Thoracic aorta (tissue), 2 donors: ENCODE results near the gene ACVR1B. TPM values are rescaled to one million over a fixed set of nuclear protein-coding genes. Genes with fewer than 3 reads are reported as not detected.

Experiments
- ATAC-seq: fragments of 150-250 bp; one replicate; pipeline ENCODE4 v1.8.0; 2017; ENCODE audit warnings: low read depth; ENCODE audit not compliant: insufficient number of reproducible peaks, low FRiP score
- DNase-seq: peaks from one replicate; pipeline ENCODE4 v3.0.0-alpha.2; 2020; ENCODE audit warnings: low spot score
- H3K27ac ChIP-seq, 2 donors: fragments of 200-600 bp; sonication (generic); 1 replicate in 1 of 2; 2 replicates in 1 of 2; pipeline ENCODE4 v1.5.1; 2016; ENCODE audit warnings: mild to moderate bottlenecking in 2 of 2, moderate library complexity in 2 of 2
- H3K27me3 ChIP-seq: fragments of 200-600 bp; sonication (generic); replicated peaks from 2 replicates; pipeline ENCODE4 v1.6.0; 2016; ENCODE audit warnings: mild to moderate bottlenecking; ENCODE audit not compliant: insufficient read depth
- H3K36me3 ChIP-seq: fragments of 200-600 bp; sonication (generic); one replicate; pipeline ENCODE4 v1.5.1; 2016
- H3K4me1 ChIP-seq, 2 donors: fragments of 200-600 bp; sonication (generic); 1 replicate in 1 of 2; 2 replicates in 1 of 2; pipeline versions ENCODE4 v1.5.1 to v1.6.0; 2016; ENCODE audit warnings: low read depth in 2 of 2, mild to moderate bottlenecking in 1 of 2; ENCODE audit not compliant: control insufficient read depth in 1 of 2
- H3K4me3 ChIP-seq: fragments of 200-600 bp; sonication (generic); 2 replicates; pipeline ENCODE4 v1.5.1; 2016; ENCODE audit warnings: mild to moderate bottlenecking
- H3K9me3 ChIP-seq: fragments of 200-600 bp; sonication (generic); 2 replicates; pipeline ENCODE4 v1.5.1; 2016
- total RNA-seq, 2 donors: library from RNA; depleted of rRNA; stranded (reverse); fragments of >200 nt; gene quantifications; one replicate each; pipeline versions ENCODE4 v1.1.0 to v1.2.3, GENCODE V29; 2016
- TF ChIP-seq, protein P1 (sequence below): fragments of 200-600 bp; sonication (generic); IDR thresholded peaks from one replicate; pipeline ENCODE4 v1.5.1; 2019; ENCODE audit warnings: antibody characterized with exemption

Gene ACVR1B
- total RNA-seq, 2 donors from 2014 or later: 9.9 to 24.4 TPM

DNA sequence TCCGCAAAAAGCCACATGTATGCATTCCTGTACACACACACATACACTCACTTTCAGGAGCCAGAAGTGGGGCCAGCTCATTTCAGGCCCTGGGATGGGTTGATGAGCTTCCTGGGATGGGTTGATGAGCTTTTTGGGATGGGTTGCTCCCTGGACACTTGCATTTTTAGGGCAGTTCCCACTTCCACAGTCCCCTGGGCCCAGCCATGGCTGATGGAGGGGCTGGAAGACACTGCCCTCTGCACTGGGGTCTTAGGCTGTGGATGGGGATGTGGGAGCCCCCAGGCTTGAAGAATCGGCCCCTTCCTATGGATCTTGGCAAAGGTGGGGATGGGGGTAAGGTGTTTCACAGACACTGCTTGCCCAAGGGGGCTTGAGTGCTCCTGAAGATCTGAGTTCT, 31.5 kb upstream of the ACVR1B start:
- TF ChIP-seq, protein P1, sequence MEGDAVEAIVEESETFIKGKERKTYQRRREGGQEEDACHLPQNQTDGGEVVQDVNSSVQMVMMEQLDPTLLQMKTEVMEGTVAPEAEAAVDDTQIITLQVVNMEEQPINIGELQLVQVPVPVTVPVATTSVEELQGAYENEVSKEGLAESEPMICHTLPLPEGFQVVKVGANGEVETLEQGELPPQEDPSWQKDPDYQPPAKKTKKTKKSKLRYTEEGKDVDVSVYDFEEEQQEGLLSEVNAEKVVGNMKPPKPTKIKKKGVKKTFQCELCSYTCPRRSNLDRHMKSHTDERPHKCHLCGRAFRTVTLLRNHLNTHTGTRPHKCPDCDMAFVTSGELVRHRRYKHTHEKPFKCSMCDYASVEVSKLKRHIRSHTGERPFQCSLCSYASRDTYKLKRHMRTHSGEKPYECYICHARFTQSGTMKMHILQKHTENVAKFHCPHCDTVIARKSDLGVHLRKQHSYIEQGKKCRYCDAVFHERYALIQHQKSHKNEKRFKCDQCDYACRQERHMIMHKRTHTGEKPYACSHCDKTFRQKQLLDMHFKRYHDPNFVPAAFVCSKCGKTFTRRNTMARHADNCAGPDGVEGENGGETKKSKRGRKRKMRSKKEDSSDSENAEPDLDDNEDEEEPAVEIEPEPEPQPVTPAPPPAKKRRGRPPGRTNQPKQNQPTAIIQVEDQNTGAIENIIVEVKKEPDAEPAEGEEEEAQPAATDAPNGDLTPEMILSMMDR: no peak
- no peaks in the 10 kb centered on the region for H3K27me3 ChIP-seq
- H3K9me3 ChIP-seq: no peaks in the 10 kb centered on the region
- no peaks in the 10 kb centered on the region for H3K36me3 ChIP-seq
- no peak overlapping the region for H3K27ac ChIP-seq
- ATAC-seq (no peak), DNase-seq (no peak)
- H3K4me3 ChIP-seq: no peak overlapping the region
- no peaks in the 10 kb centered on the region for H3K4me1 ChIP-seq

DNA sequence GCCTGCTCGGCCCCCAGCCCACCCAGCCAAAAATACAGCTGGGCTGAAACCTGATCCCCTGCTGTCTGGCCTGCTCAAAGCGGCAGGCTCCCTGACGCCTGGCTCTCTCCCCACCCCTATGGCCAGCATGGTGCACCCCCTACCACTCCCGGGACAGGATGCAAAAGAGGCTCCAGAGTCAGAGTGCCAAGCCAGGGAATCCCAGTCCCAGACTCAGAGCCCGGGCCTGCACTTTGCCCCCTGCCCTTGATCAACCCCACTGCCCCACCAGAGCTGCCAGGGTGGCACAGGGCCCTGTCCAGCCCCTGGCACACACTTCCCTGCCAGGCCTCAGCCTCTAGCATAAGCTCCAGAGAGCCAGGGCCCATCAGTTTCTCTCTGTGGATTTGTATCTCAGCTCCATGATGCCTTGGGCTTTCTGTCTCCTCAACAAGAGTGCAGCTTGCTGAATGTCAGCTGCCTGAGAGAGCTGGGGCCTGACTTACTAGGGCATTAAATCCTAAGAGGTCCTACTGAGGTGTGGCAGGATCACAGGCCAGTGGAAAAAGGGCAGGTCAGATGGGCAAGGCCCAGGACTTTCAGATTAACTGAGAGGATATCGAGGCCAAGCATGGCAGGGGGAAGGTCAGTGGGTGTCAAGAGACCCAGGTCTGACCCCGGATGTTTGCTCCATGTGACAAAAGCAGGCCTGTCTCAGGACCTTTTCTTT, 30.3 kb upstream of the ACVR1B start:
- ATAC-seq: no peak

DNA sequence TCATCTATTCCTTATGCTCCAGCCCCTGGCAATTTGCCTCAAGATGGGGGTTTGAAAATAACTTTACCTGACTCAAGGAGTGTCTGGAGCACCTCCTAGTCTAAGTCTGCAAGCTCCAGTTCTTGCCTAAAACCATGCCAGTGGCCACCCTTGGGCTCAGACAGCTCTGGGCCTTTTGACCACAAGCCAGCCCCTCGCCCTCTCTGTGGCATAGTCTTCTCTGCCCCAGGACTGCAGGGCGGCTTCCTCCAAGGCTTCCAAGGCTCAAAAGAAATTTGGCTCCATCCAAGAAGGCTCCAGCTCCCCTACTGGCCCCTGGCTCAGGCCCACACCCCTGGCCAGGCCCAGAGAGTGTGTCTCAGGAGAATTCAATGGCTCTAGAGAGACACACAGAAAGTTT, 29.4 kb upstream of the ACVR1B start:
- no peak for DNase-seq
- Histone ChIP-seq H3K4me3 (no peak overlapping the region), H3K27me3 (no peaks in the 10 kb centered on the region), H3K9me3 (no peaks in the 10 kb centered on the region), H3K27ac (no peak overlapping the region), H3K4me1 (no peaks in the 10 kb centered on the region), H3K36me3 (no peaks in the 10 kb centered on the region)
- no peak for ATAC-seq
- TF ChIP-seq, protein P1: no peak

More for the DNA sequence above, 30.3 kb upstream of the ACVR1B start:
- H3K4me3 ChIP-seq: no peak overlapping the region
- no peak for DNase-seq
- H3K27ac ChIP-seq: no peak overlapping the region
- TF ChIP-seq, protein P1: no peak
- no peaks in the 10 kb centered on the region for H3K27me3 ChIP-seq
- H3K9me3 ChIP-seq: no peaks in the 10 kb centered on the region
- no peaks in the 10 kb centered on the region for H3K4me1 ChIP-seq
- no peaks in the 10 kb centered on the region for H3K36me3 ChIP-seq

DNA sequence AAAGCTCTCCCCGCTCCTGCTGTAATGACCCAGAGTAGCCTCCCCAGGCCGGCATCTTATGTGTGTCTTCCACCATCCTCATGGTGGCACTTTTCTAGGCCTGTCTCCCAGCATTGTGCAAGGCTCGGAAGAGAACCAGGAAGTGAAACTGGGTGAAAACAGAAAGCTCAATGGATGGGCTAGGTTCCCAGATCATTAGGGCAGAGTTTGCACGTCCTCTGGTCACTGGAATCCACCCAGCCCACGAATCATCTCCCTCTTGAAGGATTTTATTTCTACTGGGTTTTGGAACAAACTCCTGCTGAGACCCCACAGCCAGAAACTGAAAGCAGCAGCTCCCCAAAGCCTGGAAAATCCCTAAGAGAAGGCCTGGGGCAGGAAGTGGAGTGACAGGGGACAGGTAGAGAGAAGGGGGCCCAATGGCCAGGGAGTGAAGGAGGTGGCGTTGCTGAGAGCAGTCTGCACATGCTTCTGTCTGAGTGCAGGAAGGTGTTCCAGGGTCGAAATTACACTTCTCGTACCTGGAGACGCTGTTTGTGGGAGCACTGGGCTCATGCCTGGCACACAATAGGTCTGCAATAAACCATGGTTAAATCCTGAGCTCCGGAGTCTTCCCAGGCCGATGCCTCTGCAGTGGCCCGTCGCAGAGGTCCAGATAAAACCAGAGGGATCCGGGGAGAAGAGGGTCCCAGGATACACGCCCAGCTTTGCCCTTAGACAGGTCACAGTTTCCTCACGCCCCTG, 28.6 kb upstream of the ACVR1B start:
- Histone ChIP-seq H3K4me3 (peak overlapping the region; percentile 8), H3K27me3 (no peaks in the 10 kb centered on the region), H3K4me1 (no peaks in the 10 kb centered on the region), H3K27ac (no peak overlapping the region), H3K36me3 (no peaks in the 10 kb centered on the region), H3K9me3 (no peaks in the 10 kb centered on the region)
- DNase-seq (no peak), ATAC-seq (no peak)
- TF ChIP-seq, protein P1: no peak

DNA sequence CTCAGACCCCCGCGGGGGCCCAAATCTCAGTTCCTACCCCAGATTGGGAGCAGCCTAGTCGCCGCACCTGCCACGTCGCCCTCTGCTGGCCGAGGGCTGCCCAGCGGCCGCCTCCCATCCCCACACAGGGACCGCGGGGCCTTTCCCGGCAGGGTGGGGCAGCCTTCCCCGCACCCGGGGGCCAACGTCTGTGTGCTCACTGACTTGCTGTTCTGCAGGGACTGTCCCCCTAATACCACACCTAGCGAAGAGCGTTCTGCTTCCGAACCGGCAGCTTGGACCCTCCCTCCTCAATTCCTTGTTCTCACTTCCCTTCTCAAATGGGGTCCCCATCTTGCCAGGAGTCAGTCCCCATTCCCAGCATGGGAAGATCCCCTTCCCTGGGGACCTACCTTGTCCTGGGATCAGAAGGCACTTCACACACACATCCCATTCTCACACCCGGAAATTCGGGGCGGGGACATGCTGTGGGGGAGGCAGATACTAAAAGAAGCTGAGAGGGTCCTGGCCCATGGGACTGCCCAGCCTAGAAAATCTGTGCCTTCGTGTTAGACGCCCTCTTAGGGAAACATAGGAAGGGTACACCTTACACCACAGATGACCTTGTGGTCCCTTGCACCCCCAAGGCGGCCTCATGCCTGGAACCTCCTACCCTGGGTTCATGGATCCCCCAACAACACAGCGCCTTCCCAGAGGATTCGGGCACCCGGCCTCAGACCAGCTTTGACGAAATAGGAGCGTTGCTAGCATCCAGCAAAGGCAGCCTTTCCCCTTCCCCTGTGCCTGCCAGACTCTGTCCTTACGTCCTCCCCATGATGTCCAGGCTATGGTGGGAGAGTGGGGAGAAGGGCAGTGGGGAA, 27.8 kb upstream of the ACVR1B start:
- ATAC-seq (no peak), DNase-seq (no peak)
- Histone ChIP-seq H3K9me3 (no peaks in the 10 kb centered on the region), H3K27me3 (no peaks in the 10 kb centered on the region), H3K36me3 (no peaks in the 10 kb centered on the region), H3K4me3 (peak overlapping the region; percentile 8), H3K4me1 (no peaks in the 10 kb centered on the region), H3K27ac (no peak overlapping the region)
- TF ChIP-seq, protein P1: peak; percentile 73
